B cell (primary cell): Measurements from ENCODE around the gene MYZAP.

Experiments
- CTCF ChIP-seq: fragments of 200-600 bp; IDR thresholded peaks from one replicate; pipeline ENCODE4 v1.8.0; 2022; ENCODE audit warnings: antibody characterized with exemption, mild to moderate bottlenecking
- EZH2 ChIP-seq: IDR thresholded peaks from 2 replicates; pipeline ENCODE4 v1.6.1; 2012; ENCODE audit warnings: borderline replicate concordance, low read depth, mild to moderate bottlenecking, moderate library complexity, low read length; ENCODE audit not compliant: insufficient read depth, poor library complexity, severe bottlenecking

- TF ChIP-seq CTCF (no peak), EZH2 (no peak)
Measured at GRCh38 chr15:57619746-57620145, 28.0 kb downstream of the MYZAP start.
